GM18498 (cell line): ENCODE measurements around the gene DGCR8.

Source experiments
- ATAC-seq: cut with Tn5 transposase; IDR thresholded peaks from one replicate; pipeline ENCODE4 v1.9.1; 2021; ENCODE audit warnings: mild to moderate bottlenecking, moderate library complexity; ENCODE audit not compliant: unreplicated experiment

Gene DGCR8

GRCh38 chr22:20108757-20109230 is 28.8 kb downstream of the DGCR8 start:
- no peak for ATAC-seq

- no peak for ATAC-seq
These were observed 29.6 kb downstream of the DGCR8 start for GRCh38 chr22:20109411-20110358.

- ATAC-seq: no peak
These were observed 30.4 kb downstream of the DGCR8 start for GRCh38 chr22:20110359-20110985.

- no peak for ATAC-seq
These were observed 31.1 kb downstream of the DGCR8 start for GRCh38 chr22:20111045-20111688.

GRCh38 chr22:20111689-20112622 is 31.9 kb downstream of the DGCR8 start:
- no peak for ATAC-seq

- no peak for ATAC-seq
These were observed 32.8 kb downstream of the DGCR8 start for GRCh38 chr22:20112623-20113511.

GRCh38 chr22:20113551-20114310 is 33.7 kb downstream of the DGCR8 start:
- ATAC-seq: no peak

GRCh38 chr22:20114506-20115475 is 34.8 kb downstream of the DGCR8 start:
- ATAC-seq: no peak

GRCh38 chr22:20115691-20116375 is 35.8 kb downstream of the DGCR8 start, which contains the start of gene RANBP1:
Gene RANBP1 (plus strand): TSS chr22:20116104. CDS start chr22:20116185, 81 bp downstream.
- ATAC-seq: no peak

GRCh38 chr22:20116376-20116950 is 36.4 kb downstream of the DGCR8 start:
- no peak for ATAC-seq

GRCh38 chr22:20116951-20117632 is 37.1 kb downstream of the DGCR8 start, which contains the start of gene TRMT2A:
Gene TRMT2A (minus strand): TSS chr22:20117226. CDS start chr22:20116906, 320 bp downstream.
- ATAC-seq: peak; percentile 77

- peak; percentile 23 for ATAC-seq
These were observed 37.7 kb downstream of the DGCR8 start for GRCh38 chr22:20117633-20118299.

- ATAC-seq: no peak
These were observed 38.4 kb downstream of the DGCR8 start for GRCh38 chr22:20118300-20119020.

GRCh38 chr22:20121856-20122415 is 41.9 kb downstream of the DGCR8 start:
- ATAC-seq: no peak
